NOMO-1 treated with DMSO at 0.1 percent for 48 hours (cell line): ENCODE measurements around the gene SEC14L5.
"Not testable (repeated sequence)": the region's sequence is repeated elsewhere in the genome, so short reads cannot be mapped to it uniquely, and the experiment has no call there.

Experiments used
- DNase-seq: peaks from one replicate; lab custom pipeline; 2025; ENCODE audit not compliant: unreplicated experiment; lab: John Stamatoyannopoulos, UW

The SEC14L5 gene

GRCh38 chr16:4949986-4950385, 8.1 kb upstream of the SEC14L5 start:
- DNase-seq = no peak

GRCh38 chr16:4951583-4951982, 6.5 kb upstream of the SEC14L5 start:
- DNase-seq = not testable (repeated sequence)

- no peak for DNase-seq
Observed at GRCh38 chr16:4954714-4955113, 3.4 kb upstream of the SEC14L5 start.

- no peak for DNase-seq
Observed at GRCh38 chr16:4957420-4957719, 760 bp upstream of the SEC14L5 start.

- no peak for DNase-seq
Observed at GRCh38 chr16:4958510-4959438, 644 bp downstream of the SEC14L5 start.

GRCh38 chr16:4960579-4960978, 2.4 kb downstream of the SEC14L5 start:
- no peak for DNase-seq

GRCh38 chr16:4962716-4963115, 4.6 kb downstream of the SEC14L5 start:
- DNase-seq = no peak

- not testable (repeated sequence) for DNase-seq
Observed at GRCh38 chr16:4963527-4963926, 5.4 kb downstream of the SEC14L5 start.

- DNase-seq = no peak
Observed at GRCh38 chr16:4966736-4967453, 8.8 kb downstream of the SEC14L5 start.

- not testable (repeated sequence) for DNase-seq
Observed at GRCh38 chr16:4968278-4968677, 10.1 kb downstream of the SEC14L5 start.

GRCh38 chr16:4968879-4969483, 10.9 kb downstream of the SEC14L5 start:
- no peak for DNase-seq

- DNase-seq = no peak
Observed at GRCh38 chr16:4970010-4970409, 11.9 kb downstream of the SEC14L5 start.

- DNase-seq = no peak
Observed at GRCh38 chr16:4972938-4973587, 14.9 kb downstream of the SEC14L5 start.

GRCh38 chr16:4976079-4976478, 17.9 kb downstream of the SEC14L5 start:
- DNase-seq = peak; percentile 91

GRCh38 chr16:4976611-4977145, 18.5 kb downstream of the SEC14L5 start:
- no peak for DNase-seq

- no peak for DNase-seq
Observed at GRCh38 chr16:4979164-4979563, 21.0 kb downstream of the SEC14L5 start.

GRCh38 chr16:4979736-4980660, 21.9 kb downstream of the SEC14L5 start:
- DNase-seq = no peak

GRCh38 chr16:4980691-4981090, 22.6 kb downstream of the SEC14L5 start:
- no peak for DNase-seq

- DNase-seq = no peak
Observed at GRCh38 chr16:4981473-4981872, 23.3 kb downstream of the SEC14L5 start.
